CMK (cell line): ENCODE data around the gene JAK1.
A peak's percentile ranks its signal among the peaks of the same experiment; 100 is the strongest.
"Not testable (repeated sequence)": the region's sequence is repeated elsewhere in the genome, so short reads cannot be mapped to it uniquely, and the experiment has no call there.

ENCODE experiments used
- DNase-seq: peaks from one replicate; pipeline ENCODE4 v3.0.0-alpha.2; 2010; ENCODE audit warnings: low read depth

JAK1 gene

DNA sequence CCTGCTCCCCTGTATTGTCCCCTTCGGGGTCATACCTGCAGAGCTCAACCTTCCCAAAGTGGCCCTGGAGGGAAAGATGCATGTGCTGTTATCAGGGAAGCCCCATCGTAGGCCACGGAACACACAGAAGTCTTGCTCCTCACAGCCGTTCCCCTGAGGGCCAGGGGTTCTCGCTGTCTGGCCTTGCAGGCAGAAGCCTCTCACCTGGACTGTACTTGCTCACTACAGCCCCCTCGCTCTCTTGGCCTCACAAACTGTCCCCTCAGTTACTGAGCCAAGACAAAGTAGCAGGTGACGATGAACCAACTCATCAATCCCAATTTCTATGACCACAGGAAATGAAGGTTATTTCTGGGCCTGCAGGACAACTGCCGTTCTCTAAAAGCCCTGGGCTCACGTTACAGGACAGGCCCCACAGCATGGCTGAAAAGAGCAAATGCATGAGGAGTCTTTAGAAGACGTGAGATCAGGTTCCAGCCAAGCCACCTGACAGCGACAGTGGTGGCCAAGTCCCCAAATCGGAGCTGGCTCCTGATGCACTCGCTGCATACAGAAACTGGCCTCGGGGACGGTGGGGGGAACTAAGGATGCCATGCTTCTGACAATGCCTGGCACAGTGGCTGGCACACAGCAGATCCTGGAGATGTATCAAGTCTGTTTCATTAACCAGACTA, 126.5 kb downstream of the JAK1 start:
- no peak for DNase-seq

DNA sequence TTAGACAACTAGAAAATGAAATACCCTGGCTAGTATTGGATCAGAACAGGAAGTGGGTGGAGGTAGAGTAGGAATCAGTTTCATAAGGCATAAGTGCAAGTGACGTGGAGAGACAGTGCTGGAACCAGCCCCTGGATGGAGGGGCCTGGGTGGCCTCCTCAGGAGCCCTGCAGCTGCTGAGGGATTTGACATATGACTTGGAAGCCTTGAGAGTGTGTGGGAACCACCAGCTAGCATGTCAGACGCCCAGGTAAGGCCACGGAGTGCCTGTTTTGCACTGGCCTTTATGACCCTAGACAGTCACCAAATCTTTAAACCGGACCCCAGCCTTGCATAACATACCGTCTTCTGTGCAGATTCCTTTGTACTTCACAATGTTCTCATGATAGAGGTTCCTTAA, 127.1 kb downstream of the JAK1 start:
- DNase-seq: no peak

DNA sequence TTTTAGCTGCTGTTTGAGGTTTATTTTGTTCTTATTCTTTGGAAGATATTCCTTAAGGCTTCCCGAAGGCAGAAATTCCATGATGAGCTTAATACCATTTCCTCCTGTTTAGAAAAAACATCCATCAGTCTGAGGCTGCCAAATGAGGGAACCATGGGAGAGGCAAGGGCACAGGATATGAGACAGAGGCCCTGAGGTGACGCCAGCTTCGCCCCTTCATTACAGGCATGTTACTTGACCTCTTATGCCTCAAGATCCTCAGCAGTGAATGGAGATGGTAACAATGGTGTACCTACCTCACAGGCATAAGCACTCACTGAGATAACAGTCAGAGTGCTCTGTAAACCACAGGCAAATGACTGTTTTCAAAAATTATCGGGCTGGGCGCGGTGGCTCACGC, 127.9 kb downstream of the JAK1 start:
- DNase-seq: no peak

DNA sequence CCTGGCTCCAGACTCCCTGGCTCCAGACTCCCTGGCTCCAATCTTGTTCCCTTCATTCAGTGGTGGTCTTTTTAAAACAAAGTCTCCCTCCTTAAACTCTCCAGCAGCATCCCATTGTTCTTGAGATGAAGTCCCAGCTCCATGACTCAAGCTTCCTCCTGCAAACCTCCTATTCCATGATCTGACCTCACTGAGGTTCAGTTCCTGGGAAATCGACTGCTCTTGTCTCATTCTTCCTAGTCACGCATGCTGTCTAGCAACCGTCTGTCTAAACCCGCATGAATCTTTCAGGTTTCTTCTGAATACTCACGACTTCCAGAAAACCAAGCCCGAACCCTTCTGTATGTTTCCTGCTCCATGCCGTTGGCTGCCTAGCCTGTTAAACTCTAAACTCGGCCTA, 129.5 kb downstream of the JAK1 start:
- DNase-seq: no peak

DNA sequence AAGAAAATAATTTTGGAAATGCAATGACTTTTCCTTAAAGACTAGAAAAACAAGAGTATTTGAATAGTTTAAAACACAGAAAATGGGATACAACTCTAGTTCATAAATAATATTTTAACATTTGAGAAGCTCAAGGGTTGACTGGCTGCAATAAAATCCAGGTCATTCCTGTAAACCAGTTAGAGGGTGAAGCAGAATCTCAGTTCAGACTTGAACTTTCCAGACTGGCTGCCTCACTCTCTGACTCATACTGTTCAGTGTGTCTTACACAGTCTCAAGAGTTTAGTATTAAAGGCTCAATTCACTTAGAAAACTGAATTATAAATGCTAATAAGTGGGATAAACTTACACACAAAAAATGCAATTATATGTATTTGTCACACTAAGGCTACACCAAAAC, 131.6 kb downstream of the JAK1 start:
- no peak for DNase-seq

DNA sequence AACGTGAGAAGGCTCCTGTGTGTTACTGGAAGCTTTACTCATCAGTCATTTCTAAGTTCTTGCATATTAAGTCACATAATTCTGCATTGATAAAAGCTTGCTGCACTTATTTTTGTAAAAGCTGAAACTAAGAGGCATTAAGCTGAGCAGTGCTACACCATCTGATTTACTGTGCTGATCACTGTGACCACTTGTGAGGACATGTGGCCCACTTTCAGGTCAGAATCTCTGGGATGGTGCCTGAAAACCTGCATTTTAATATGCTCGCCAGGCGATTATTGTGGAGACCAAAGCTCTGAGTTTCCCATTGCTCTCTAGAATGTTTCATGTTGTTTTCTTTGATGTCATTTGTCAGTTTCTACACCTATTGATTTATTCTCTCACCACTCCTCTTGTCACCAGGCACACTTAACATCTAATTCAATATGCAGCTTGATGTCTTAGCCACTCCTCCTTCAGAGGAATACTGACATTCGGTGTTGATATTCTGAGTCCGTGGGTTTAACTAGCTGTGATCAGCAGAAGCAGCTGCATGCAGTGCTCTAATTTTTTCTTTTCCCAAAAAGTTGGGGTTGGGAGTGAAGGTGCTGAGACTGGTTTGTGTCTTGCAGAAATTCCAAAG, 136.2 kb downstream of the JAK1 start:
- no peak for DNase-seq

DNA sequence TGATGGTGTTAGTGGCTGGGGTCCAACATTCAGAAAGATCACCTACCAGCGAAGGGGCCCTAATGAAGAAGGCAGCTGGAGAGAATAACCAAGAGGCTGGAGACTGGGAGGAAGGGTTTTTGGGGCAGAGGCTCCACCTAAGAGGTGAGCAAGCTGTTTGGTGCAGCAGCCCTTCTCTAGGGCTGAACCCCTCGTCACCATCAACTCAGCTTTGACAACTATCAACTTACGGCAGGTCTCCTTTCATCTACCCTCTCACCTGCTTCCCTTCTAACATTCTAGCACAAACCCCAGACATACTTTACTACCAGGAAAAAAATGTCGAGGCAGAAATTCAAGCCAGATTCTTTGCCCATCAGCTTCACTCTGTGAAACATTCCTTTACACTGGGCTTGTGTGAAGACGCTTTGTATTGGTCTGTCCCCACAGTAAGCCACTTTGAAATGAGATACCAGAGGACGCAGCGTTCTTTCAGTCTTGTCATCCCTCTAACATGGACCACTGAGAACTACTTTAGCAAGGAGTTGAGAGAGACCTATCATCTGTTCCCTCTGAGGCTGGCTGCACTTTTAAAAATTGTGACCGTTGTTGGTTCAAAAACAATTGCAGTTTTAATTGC, 136.8 kb downstream of the JAK1 start:
- DNase-seq: no peak

DNA sequence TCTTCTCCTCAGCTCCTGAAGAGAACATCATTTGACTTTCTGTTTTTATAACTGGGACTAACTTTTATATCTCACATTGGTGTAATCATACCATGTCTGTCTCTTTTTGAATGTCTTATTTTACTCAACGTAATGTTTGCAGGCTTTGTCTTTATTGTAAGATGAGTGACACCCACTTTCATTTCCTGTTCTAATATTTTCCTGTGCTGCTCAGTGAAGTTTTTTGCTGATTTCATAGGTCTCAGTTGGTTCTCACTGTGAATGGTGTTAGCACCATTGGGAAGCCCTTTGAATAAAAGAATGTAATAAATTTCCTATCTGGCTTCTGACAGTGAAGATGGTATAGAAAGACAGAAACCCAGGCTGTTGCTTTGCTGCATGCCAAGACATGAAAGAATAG, 137.5 kb downstream of the JAK1 start:
- DNase-seq: no peak

DNA sequence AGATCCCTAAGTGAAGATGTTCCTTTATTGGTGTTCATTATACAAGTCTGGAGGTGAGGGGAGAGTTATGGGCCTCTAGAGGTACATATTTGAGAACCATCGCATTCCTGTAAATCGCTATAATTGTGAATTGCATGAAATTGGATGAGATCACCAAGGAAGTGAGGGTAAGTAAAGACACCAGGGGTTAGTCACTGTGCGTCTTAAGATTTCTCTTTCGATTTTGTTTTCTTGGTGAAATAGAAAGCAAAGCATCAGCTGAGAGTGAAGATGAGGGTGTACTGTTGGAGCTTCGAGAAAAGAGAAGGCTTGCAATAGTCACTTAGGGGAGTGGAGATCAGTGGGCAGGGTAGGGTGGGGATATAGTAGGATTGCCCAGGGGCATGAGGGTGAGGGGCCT, 139.4 kb downstream of the JAK1 start:
- DNase-seq: no peak

DNA sequence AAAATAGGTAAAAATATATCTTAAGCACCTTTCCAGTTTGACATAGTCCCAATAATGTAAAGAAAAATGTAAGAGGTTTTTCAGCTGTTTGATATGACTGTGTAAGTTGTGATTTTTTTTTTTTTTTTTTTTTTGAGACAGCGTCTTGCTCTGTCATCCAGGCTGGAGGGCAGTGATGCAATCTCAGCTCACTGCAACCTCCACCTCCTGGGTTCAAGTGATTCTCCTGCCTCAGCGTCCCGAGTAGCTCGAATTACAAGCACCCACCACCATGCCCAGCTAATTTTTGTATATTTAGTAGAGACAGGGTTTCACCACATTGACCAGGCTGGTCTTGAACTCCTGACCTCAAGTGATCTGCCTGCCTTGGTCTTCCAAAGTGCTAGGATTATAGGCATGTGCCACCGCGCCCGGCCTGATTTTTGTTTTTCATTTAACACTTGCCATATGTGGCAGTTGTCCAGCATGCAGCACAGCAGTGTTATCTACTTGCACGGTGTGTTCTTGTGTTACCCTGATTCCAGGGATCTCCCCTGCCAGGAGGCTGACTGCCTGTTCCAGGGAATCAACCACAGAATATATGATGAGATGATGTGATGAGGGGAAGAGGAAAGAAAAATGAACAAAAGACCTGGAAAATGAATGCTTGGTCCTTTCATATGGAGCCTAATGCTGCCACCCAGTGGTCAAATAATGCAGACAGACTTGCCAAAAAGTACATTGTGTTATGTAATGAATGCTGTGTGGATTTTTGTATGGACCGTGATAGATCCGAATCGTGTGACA, 142.5 kb downstream of the JAK1 start:
- peak; percentile 29 for DNase-seq

DNA sequence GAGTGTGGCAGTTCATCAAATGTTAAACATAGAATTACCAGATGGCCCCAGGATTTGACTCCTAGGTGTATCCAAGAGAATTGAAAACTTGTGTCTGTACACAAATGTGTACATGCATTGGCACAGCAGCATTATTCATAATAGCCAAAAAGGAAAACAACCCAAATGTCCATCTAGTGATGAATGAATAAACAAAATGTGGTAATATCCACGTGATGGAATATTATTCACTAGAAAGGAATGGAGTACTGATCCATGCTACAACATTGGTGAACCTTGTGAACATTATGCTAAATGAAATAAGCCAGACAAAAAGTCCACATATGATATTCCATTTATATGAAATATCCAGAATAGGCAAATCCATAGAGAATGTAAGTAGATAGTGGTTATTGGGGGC, 143.7 kb downstream of the JAK1 start:
- no peak for DNase-seq

DNA sequence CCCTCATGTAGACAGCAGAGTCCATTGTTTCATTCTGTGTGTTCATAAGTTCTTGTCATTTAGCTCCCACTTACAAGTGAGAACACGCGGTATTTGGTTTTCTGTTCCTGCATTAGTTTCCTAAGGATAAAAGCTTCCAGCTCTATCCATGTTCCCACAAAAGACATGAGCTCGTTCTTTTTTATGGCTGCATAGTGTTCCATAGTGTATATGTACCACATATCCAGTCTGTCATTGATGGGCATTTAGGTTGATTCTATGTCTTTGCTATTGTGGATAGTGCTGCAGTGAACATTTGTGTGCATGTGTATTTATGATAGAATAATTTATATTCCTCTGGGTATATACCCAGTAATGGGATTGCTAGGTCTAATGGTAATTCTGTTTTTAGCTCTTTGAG, 145.8 kb downstream of the JAK1 start:
- DNase-seq: not testable (repeated sequence)

DNA sequence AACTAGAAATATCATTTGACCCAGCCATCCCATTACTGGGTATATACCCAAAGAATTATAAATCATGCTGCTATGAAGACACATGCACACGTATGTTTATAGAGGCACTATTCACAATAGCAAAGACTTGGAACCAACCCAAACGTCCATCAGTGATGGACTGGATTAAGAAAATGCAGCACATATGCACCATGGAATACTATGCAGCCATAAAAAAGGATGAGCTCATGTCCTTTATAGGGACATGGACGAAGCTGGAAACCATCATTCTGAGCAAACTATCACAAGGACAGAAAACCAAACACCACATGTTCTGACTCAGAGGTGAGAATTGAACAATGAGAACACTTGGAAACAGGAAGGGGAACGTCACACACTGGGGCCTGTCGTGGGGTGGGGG, 149.0 kb downstream of the JAK1 start:
- DNase-seq: not testable (repeated sequence)

DNA sequence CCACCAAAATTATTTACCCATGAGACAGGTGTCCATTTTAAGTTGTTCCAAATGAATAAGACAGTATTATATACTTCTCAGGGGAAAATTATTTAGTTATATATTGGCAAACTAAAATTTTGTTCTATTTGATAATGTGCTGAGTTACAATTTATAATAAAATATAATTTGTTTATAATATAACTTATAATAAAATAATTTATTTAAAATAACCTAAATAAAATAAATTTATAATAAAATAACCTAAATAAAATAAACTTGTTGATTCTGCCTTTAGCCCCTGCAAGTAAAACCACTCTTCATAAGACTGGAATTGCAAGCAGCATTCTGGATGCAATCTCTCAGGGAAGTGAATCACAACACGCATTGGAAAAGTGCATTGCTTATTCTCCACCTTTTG, 151.9 kb downstream of the JAK1 start:
- no peak for DNase-seq

DNA sequence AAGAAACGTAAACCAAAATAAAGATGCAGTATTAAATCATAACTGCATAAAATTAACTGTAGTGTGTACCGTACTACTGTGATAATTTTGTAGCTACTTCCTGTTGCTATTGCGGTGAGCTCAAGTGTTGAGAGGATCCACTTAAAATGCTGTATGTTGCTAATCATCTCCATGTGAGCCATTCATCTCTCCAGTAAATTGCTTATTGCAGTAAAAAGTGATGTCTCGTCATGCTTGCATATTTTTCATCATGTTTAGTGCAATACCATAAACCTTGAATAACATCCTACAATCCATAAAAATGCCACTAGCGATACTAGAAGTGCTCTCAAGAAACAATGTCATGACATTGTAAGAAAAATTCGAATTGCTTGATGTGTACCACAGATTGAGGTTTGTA, 155.2 kb downstream of the JAK1 start:
- DNase-seq: no peak

DNA sequence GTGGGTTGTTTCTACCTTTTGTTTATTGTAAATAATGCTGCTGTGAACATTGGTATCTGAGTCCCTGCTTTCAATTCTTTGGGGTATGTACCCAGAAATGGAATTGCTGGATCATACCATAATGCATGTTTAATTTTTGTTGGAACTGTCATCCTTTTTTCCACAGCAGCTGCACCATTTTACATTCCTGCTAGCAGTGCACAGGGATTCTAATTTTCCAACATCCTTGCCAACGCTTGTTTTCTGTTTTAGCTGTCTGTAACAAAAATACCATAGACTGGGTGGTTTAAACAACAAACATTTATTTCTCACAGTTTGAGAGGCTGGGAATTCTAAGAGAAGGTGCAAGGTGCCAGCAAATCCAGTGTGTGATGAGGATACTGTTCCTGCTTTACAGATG, 156.3 kb downstream of the JAK1 start:
- DNase-seq: no peak

DNA sequence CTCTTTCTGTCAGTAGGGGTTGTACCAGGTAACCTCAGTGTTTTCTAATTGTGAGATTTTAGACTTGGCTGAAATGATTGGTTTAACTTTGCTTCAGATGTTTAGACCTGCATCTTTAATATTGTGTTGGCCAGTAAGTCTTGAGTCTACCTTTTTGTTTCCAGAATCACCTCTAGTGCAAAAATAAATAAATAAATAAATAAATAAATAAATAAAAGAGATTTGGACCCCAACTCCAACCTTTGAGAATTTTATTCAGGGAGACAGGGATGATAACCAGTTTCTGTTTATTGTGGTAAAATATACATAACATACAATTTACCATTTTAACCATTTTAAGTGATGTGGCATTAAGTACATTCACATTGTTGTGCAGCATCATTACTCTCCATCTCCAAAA, 157.0 kb downstream of the JAK1 start:
- no peak for DNase-seq

DNA sequence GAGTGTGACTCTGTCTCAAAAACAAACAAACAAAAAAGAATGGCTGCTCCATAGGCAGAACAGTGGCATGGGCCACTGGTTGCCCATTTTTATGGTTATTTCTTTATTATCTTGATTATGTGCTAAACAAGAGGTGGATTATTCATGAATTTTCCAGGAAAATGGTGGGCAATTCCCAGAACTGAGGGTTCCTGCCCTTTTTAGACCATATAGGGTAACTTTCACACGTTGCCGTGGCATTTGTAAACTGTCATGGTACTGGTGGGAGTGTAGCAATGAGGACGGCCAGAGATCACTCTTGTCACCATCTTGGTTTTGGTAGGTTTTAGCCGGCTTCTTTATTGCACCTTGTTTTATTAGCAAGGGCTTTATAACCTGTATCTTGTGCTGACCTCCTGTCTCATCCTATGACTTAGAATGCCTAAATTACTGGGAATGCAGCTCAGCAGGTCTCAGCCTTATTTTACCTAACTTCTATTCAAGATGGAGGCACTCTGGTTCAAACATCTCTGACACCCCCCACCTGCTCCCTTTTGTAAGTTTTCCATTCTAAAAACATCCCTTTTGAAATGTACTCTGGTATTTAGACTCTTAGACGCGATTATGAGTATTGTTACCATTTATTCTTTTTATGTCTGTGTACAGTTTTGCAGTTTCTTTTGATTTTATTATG, 164.4 kb downstream of the JAK1 start:
- no peak for DNase-seq

DNA sequence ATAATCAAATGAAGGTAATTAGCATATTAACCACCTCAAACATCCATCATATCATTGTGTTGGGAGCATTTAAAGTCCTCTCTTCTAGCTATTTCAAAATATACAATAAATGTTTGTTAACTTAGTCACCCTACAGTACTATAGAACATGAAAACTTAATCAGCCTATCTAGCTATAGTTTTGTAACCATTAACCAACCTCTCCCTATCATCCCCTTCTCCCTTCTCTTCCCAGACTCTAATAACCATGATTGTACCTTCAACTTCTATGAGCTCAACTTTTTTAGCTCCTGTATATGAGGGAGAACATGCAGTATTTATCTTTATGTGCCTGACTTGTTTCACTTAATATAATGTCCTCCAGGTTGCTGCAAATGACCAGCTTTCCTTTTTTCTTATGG, 167.5 kb downstream of the JAK1 start:
- no peak for DNase-seq

DNA sequence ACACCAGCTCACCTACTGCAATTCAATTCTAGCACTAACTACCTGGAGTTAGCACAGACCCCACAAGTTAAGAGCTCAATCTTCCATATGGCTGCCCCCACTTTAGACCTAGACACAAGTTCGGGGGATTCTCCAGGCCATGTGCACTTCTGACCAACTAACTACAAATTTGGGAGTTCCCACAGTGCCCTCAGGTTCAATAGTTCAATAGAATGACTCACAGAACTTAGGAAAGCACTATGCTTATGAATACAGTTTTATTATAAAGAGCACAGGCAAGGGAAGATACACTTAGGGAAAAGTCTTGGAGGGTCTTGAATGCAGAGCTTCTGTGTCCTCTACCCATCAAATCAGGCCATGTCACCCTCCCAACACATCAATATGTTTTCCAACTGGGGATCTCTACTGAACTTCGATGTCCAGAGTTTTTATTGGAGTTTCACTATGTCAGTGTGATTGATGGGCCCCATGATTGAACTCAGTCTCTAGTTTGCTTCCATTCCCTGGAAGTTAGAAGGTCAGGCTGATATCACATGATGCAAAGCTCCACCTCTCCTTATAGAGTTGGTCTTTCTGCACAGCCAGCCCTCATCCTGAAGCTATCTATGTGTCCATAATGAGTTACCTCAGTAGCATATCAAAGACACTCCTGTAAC, 175.4 kb downstream of the JAK1 start:
- no peak for DNase-seq
